ENCODE results near the gene CLC.

DNA sequence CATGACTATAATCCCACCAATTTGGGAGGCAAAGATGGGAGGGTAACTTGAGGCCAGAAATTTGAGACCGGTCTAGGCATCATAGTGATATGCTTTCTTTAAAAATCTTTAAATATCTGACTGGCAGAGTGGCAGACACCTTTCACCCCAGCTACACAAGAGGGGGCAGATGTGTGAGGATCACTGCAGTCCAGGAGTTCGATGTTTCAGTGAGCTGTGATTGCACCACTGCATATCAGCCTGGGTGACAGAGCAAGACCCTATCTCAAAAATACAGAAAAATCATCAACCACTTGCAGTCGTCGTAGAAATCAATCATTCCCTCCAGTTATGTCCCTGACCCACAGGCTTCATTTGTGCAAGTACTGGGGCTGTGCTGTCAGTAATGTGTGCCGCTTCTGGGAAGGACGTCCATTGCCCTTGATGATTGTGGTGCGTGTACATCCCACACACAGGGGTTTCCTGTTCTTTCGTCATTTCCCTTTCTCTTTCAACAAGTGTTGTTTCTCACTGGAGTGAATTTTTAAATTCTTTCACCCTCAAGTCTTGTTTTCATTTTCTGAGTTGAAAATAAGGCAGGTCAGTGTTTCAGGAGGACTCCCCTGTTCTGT is 32.1 kb downstream of the CLC start:
- no peak for TF ChIP-seq MXD4 (CRISPR knock-in tag; IDR thresholded peaks at IDR 0.05; ENCODE audit: borderline replicate concordance)
- TF ChIP-seq, protein P1, sequence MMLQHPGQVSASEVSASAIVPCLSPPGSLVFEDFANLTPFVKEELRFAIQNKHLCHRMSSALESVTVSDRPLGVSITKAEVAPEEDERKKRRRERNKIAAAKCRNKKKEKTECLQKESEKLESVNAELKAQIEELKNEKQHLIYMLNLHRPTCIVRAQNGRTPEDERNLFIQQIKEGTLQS (CRISPR knock-in tag; conservative IDR thresholded peaks at IDR 0.05) = no peak

Measured in WTC11 (cell line).